Panc1 (cell line): Measurements from ENCODE around the gene ALG14. TPM values are rescaled to one million over a fixed set of nuclear protein-coding genes. Genes with fewer than 3 reads are reported as not detected.

ENCODE experiments used
- ATAC-seq: fragments of 200-7000 bp; cut with Tn5 transposase; 2 replicates; pipeline ENCODE4 v1.9.1; 2020; ENCODE audit warnings: mild to moderate bottlenecking, moderate library complexity
- BruUV-seq: library from RNA; stranded (reverse); fragments of 400-500 nt; replicated peaks from 2 replicates; lab custom pipeline; 2021; lab: Mats Ljungman, UMichigan
- CTCF ChIA-PET: fragments of 300-600 bp; sonication (Branson Sonifier 250); formaldehyde crosslinking; loops from one replicate; lab custom pipeline; 2022; ENCODE audit warnings: antibody characterized with exemption; lab: Charles Lee
- POLR2A ChIA-PET: fragments of 300-600 bp; sonication (Branson Sonifier 250); formaldehyde crosslinking; loops from one replicate; lab custom pipeline; 2022; ENCODE audit warnings: antibody characterized with exemption; lab: Charles Lee
- DNase-seq: peaks from one replicate; pipeline ENCODE4 v3.0.0-alpha.2; 2010; ENCODE audit warnings: low read depth, low spot score
- H3K27ac ChIP-seq: 2 replicates; pipeline ENCODE4 v1.5.1; 2011; ENCODE audit warnings: mild to moderate bottlenecking, low read length, inconsistent platforms
- H3K27me3 ChIP-seq: fragments of 200-500 bp; sonication (Bioruptor generic); 2 replicates; pipeline ENCODE4 v1.6.0; 2014; ENCODE audit warnings: low read length, inconsistent platforms; ENCODE audit not compliant: control insufficient read depth, insufficient read depth
- H3K36me3 ChIP-seq: fragments of 200-500 bp; sonication (Bioruptor generic); 2 replicates; pipeline ENCODE4 v1.5.1; 2014; ENCODE audit warnings: inconsistent platforms, mild to moderate bottlenecking, low read length, moderate library complexity; ENCODE audit not compliant: control insufficient read depth, insufficient read depth
- H3K4me1 ChIP-seq: 2 replicates; pipeline ENCODE4 v1.5.1; 2011; ENCODE audit warnings: inconsistent platforms, mild to moderate bottlenecking, low read length, moderate library complexity; ENCODE audit not compliant: control insufficient read depth, insufficient read depth
- H3K4me3 ChIP-seq, 2 experiments: 2 replicates each; pipeline ENCODE4 v1.5.1; 2011 to 2012; ENCODE audit warnings: low read depth in 2 of 2, low read length in 2 of 2, mild to moderate bottlenecking in 2 of 2, inconsistent platforms in 1 of 2, moderate library complexity in 1 of 2
- H3K9me3 ChIP-seq: fragments of 200-500 bp; sonication (Bioruptor generic); 2 replicates; pipeline ENCODE4 v1.5.1; 2014; ENCODE audit warnings: low read depth, mild to moderate bottlenecking, inconsistent platforms, low read length, moderate library complexity; ENCODE audit not compliant: control insufficient read depth, insufficient read depth
- CTCF ChIP-seq: fragments of 450-650 bp; IDR thresholded peaks from 2 replicates; pipeline ENCODE4 v1.5.1; 2017; ENCODE audit warnings: mild to moderate bottlenecking
- POLR2AphosphoS5 ChIP-seq: IDR thresholded peaks from 2 replicates; pipeline ENCODE4 v1.6.1; 2012; ENCODE audit warnings: mild to moderate bottlenecking, low read depth, low read length, moderate library complexity
- REST ChIP-seq, 2 experiments: IDR thresholded peaks; 2 replicates each; pipeline ENCODE4 v1.6.1; 2011 to 2012; ENCODE audit warnings: low read depth in 2 of 2, control low read depth in 1 of 2, low read length in 1 of 2, mild to moderate bottlenecking in 1 of 2, moderate library complexity in 1 of 2; ENCODE audit not compliant: insufficient read depth in 1 of 2
- SIN3A ChIP-seq: IDR thresholded peaks from 2 replicates; pipeline ENCODE4 v1.6.1; 2012; ENCODE audit warnings: low read depth, mild to moderate bottlenecking, low read length, moderate library complexity, borderline replicate concordance; ENCODE audit not compliant: insufficient read depth
- TCF7L2 ChIP-seq: IDR thresholded peaks from 2 replicates; pipeline ENCODE4 v1.6.1; 2011; ENCODE audit warnings: mild to moderate bottlenecking, low read depth, low read length, inconsistent platforms
- in situ Hi-C: cut with HindIII; loops from 2 replicates; pipeline ENCODE4 v1.10.0; 2016; ENCODE audit warnings: low sequenced_read_pairs, low pct_unique_long_range_greater_than_20kb
- intact Hi-C: fragments of 100-400 bp; cut with micrococcal nuclease; formaldehyde crosslinking; loops from one replicate; pipeline ENCODE4 v1.10.0; 2022; ENCODE audit not compliant: unreplicated experiment
- total RNA-seq: library from RNA; stranded (reverse); gene quantifications from one replicate; pipeline ENCODE4 v1.2.1, GENCODE V29; 2021; ENCODE audit not compliant: unreplicated experiment

ALG14 gene
- total RNA-seq, 1 experiment from 2014 or later, result 4.1 TPM

GRCh38 chr1:94935476-94935875, 137.3 kb downstream of the ALG14 start:
- ChIA-PET POLR2A (no interaction called here), CTCF (no interaction called here)
- no peak overlapping the region for H3K4me3 ChIP-seq
- TF ChIP-seq CTCF, result no peak
- H3K36me3 ChIP-seq, result no peaks in the 10 kb centered on the region
- BruUV-seq, result no TSS peak
- in situ Hi-C loops, result no loop called here
- no peaks in the 10 kb centered on the region for H3K4me1 ChIP-seq
- no peak overlapping the region for H3K27ac ChIP-seq
- H3K27me3 ChIP-seq, result no peaks in the 10 kb centered on the region
- H3K9me3 ChIP-seq, result no peaks in the 10 kb centered on the region
- ATAC-seq (no peak), DNase-seq (no peak)
- intact Hi-C loops, result no loop called here

GRCh38 chr1:94935034-94935433, 137.7 kb downstream of the ALG14 start:
- in situ Hi-C loops (no loop called here), intact Hi-C loops (no loop called here)
- Histone ChIP-seq H3K27ac (no peak overlapping the region), H3K27me3 (no peaks in the 10 kb centered on the region), H3K36me3 (no peaks in the 10 kb centered on the region), H3K4me1 (no peaks in the 10 kb centered on the region), H3K4me3 (no peak overlapping the region), H3K9me3 (no peaks in the 10 kb centered on the region)
- no peak for ATAC-seq
- ChIA-PET POLR2A (no interaction called here), CTCF (no interaction called here)
- no peak for DNase-seq
- TF ChIP-seq CTCF (no peak), REST (IDR thresholded peaks at IDR 0.05; ENCODE audit: insufficient read depth in 1 of 2, low read depth in 2 of 2, low read length in 1 of 2) (no peak), SIN3A (no peak), TCF7L2 (no peak), POLR2AphosphoS5 (no peak)
- no TSS peak for BruUV-seq

- H3K36me3 ChIP-seq, result no peaks in the 10 kb centered on the region
- POLR2A ChIA-PET, result no interaction called here
- H3K27ac ChIP-seq, result no peak overlapping the region
- ATAC-seq, result no peak
- no TSS peak for BruUV-seq
- CTCF ChIA-PET, result no interaction called here
- no peaks in the 10 kb centered on the region for H3K27me3 ChIP-seq
- no peak overlapping the region for H3K4me3 ChIP-seq
- H3K4me1 ChIP-seq, result no peaks in the 10 kb centered on the region; the same call in 1 of the 2 replicates
- intact Hi-C loops, result no loop called here
- in situ Hi-C loops, result no loop called here
- H3K9me3 ChIP-seq, result no peaks in the 10 kb centered on the region
- DNase-seq, result no peak
- TF ChIP-seq REST (IDR thresholded peaks at IDR 0.05; ENCODE audit: insufficient read depth in 1 of 2, low read depth in 2 of 2, low read length in 1 of 2), result no peak
- TF ChIP-seq SIN3A, result no peak
- TF ChIP-seq CTCF, result no peak
- no peak for TF ChIP-seq POLR2AphosphoS5
- no peak for TF ChIP-seq TCF7L2
These were observed 138.2 kb downstream of the ALG14 start for GRCh38 chr1:94934551-94934950.
